CD4-positive, alpha-beta T cell treated with Interleukin-6 for 4 hours (primary cell): ENCODE data around the gene LIPT1.
"Not testable (repeated sequence)": the region's sequence is repeated elsewhere in the genome, so short reads cannot be mapped to it uniquely, and the experiment has no call there.

Source experiments
- DNase-seq: peaks from one replicate; pipeline ENCODE4 v3.0.0-alpha.2; 2020; ENCODE audit warnings: mixed read lengths

The LIPT1 gene

DNA sequence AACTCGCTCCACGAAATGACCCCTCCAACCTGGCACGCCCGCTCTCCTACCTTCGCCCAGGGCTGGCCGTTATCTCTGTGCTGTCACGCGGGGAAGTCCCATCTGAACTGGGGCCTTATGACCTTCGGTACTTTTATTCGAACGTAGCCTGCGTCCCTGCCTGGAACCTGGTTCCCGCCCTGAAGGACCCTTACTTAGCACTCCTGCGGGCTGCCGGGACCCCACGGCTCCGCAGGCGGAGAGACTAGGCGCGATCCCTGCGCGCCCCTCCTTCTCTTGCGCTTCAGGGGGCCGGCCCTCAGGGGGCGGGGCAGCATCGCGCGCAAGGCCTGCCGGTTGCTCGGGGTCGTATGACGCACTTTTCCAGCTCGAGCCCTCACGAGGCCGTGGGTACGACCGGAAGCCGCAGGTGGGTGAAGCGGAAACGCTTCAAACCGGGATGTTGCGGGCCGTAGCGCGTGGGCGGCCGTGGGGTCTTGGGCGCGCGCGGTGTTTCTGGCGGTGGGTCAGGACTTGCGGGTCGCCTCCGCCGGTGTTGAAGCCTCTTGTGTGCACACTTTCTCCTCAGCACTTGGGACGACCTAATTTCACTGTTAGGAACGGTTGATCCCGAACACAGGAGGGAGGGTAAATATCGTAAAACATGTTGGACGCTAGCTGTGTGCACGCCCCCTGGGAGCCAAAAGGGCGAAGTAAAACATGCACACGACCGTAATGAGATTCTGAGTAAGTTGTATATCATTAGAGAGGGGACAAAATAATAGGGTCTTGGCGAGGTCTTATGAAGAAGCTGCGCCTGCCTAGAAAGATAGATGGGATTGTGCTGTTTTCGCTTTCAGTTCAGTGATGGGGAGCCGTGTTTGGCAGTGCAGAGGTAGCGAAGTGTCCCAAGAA, at the start of gene LIPT1, which contains the start of gene TSGA10:
LIPT1 (plus strand) TSS at position 325 of the 894 bp plus-strand sequence. CDS start 6,991 bp downstream, outside the sequence.
TSGA10 (minus strand) TSS at position 300 of the 894 bp plus-strand sequence. CDS start 45,503 bp downstream, outside the sequence.
- peak; percentile 93 for DNase-seq

- no peak for DNase-seq
These were observed 47.9 kb upstream of the LIPT1 start for GRCh38 chr2:99106913-99107312.

DNA sequence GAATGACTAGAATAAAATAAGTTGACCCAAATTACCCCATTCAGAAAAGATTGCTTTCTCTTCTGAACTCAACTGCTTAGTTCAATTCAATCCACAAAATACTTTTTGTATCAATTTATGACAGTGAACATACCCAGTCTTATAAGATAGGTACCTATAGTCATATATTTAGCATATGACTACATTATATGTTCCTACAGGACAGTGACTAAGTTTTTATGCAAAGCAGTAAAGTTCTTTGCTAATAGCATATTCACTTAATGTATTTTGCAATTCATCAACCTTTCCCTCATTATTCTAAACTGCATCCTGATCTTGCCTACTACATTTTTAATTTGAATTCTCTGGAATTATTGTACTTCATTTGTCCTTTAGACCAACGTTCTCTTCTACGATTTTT, 43.5 kb upstream of the LIPT1 start:
- DNase-seq: no peak

- DNase-seq: no peak
These were observed 42.8 kb upstream of the LIPT1 start for GRCh38 chr2:99111945-99112344.

GRCh38 chr2:99112617-99113016, 42.1 kb upstream of the LIPT1 start:
- DNase-seq: no peak

- no peak for DNase-seq
These were observed 26.8 kb upstream of the LIPT1 start for GRCh38 chr2:99127981-99128380.

DNA sequence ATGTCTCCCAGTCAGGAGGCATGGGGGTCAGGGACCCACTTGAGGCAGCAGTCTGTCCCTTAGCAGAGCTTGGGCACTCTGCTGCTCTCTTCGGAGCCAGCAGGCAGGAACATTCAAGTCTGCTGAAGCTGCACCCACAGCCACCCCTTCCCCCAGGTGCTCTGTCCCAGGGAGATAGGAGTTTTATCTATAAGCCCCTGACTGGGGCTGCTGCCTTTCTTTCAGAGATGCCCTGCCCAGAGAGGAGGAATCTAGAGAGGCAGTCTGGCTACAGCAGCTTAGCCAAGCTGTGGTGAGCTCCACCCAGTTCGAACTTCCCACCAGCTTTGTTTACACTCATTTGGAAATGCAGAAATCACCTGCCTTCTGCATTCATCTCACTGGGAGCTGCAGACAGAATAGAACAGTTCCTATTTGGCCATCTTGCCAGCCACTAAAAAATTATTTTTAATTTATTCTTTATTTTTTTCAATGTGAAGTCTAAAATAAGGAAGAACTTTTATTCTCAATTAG, 19.7 kb upstream of the LIPT1 start:
- DNase-seq: not testable (repeated sequence)

DNA sequence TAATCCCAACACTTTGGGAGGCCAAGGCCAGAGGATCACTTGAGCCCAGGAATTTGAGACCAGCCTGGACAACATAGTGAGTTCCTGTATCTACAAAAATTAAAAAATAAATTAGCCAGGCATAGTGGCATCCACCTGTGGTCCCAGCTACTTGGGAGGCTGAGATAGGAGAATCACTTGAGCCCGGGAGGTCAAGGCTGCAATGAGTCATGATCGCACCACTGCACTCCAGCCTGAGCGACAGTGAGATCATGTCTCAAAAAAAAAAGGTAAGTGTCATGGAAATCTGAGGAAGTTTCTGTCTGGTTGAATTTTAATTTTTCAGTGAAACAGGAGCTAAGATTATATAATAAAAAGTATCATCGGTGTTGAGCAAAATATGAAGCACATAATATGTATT, 15.8 kb upstream of the LIPT1 start:
- no peak for DNase-seq

DNA sequence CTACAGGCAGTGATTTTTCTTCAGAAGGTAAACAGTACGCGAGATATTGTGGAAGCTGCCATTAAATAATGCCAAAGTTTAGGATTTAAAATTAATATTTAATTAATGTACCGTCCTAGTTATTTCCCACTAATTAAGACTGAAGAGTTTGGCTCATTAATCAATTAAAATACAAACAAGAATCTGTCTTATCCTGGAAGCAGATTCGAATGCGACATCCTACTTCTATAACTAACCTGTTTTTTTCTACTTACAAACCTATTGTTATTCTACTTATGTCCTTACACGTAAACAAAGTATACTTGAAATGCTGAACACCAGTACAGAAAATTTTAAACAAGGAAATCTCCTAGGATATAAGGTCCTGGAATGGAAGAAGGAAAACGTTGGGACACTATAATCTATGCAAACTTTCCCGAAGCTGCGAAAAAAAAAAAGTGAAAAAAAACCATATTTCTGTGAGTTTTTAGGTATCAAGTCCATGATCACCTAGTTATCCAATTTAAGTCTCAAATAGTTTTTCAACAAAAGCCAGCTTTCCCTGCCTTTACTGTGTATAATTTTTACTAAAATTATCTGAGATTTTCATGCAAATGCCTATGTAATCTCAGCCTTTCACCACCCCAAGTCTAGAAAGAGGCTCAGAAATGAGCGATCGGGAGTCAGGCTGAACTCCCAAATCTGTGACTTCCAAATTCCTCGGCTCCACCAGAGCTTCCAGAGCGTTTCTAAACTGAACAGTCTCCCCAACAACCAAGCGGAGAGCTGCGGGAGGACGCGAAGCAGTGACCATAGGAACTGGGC, 14.5 kb upstream of the LIPT1 start:
- no peak for DNase-seq

- DNase-seq: no peak
These were observed 14.0 kb upstream of the LIPT1 start for GRCh38 chr2:99140860-99141109.

- peak; percentile 99 for DNase-seq
These were observed 13.4 kb upstream of the LIPT1 start, which contains the start of gene C2orf15 for GRCh38 chr2:99141110-99142108. TSS of gene C2orf15 (plus strand) at chr2:99141707. CDS start at chr2:99150559, 8,852 bp downstream.

DNA sequence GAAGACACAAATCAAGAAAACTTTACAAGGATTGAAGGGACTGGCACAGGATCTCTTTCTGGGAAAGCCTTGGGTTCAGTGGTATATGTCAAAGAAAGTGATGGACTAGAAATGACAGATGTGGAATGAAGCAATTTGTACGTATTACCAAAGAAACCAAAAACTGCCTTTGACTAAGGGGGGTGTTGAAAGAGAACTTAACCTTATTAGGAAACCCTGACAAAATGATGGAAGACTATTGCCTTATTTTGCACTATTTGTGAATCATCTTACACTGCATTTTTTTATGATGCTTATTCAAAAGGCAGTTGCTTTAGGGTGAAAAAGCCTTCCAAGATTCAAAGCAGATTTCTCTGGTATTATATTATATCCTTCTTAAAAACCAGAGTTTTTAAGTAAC, 4.1 kb upstream of the LIPT1 start:
- no peak for DNase-seq

DNA sequence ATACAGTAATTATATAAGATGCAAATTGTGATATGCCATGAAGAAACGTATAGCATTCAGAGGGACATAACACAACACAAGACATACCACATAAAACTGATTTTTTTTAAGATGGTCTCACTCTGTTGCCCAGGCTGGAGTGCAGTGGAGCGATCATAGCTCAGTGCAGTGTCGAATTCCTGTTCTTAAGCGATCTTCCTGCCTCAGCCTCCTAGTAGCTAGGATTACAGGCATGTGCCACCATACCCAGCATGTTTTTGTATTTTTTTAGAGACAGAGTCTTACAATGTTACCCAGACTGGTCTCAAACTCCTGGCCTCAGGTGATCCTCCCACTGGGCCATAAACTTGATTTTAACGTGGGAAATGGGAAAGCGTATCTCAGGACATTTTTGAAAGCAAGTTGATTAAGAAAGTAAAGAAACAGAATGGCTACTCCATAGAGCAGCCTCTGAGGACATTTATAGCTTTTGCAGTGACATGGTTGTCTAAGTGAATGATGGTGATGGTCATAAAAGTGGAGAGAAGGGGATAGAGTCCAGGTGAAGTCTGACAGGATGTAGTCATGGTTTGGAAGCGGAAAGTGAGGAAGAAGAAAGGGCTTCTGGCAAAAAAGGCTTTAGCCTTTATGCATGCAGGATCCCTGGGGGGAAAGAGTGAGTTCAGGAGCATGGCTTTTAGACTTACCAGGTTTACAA, 2.4 kb upstream of the LIPT1 start:
- no peak for DNase-seq

DNA sequence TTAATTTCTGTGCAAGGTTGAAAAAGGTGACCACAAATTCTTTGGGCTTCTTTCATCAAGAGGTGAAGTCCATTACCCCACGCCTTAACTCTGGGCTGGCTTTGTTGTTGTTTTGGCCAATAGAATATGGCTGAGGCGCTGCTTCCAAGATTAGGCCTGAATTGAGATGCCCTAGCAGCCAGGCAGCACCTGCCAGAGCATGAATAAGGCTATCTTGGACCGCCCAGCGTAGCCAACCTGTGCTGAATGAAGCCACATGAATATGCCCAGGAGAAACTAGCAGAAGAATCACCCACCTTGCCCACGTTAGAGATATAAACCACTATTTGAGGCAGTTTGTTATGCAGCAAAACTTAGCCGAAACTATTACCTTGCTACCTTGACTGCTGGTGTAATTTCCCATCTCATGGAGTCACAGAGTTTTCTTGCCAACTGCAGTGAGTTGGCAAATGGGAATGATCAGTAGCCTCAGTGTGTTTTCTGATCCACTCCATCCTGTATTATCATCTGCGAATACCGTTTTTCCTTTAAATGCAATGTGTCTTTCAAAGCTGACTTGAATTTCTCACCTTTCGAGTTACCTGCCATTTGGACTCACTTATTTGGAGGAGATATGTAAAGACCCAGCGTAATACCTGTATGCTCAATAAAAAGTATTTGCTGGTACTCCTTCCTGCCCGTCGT, 704 bp upstream of the LIPT1 start:
- DNase-seq: no peak

DNA sequence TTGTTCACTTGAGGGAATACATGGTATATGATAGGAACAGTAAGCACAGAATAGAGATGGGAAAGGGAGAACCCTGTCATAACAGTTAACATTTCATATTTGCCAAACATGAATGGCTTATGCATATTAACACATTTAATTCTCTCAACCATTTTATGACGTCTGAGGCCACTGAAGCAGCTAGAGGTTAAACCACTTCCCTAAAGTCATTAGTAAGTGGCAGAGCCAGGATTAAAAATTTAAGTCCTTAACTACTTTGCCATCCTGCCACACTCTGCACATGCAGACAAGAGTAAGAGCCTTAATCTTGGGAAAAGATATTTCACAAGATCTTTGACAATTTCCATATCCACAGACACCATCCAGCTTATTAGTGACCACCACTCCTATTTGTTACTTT, 2.1 kb downstream of the LIPT1 start:
- DNase-seq: no peak

- DNase-seq: no peak
These were observed 3.8 kb downstream of the LIPT1 start for GRCh38 chr2:99158599-99158998.

GRCh38 chr2:99159594-99159993, 4.8 kb downstream of the LIPT1 start:
- no peak for DNase-seq

DNA sequence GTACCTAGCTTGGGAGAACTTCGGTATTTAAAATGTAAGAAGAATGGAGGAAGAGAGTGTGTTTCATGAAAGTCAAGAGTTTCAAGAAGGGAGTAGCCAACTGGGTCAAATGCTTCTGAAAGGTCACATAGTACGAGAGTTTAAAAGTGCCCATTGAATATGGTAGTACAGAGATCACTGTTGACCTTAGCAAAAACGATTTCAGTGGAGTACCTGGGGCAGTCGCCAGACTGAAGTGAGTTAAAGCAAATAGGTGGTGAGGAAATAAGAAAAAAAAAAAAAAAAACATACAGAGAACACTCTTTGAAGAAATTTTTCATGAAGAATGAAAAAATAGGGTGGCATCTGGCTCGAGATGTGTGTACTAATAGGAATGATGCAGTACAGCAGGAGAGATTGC, 11.5 kb downstream of the LIPT1 start:
- no peak for DNase-seq

DNA sequence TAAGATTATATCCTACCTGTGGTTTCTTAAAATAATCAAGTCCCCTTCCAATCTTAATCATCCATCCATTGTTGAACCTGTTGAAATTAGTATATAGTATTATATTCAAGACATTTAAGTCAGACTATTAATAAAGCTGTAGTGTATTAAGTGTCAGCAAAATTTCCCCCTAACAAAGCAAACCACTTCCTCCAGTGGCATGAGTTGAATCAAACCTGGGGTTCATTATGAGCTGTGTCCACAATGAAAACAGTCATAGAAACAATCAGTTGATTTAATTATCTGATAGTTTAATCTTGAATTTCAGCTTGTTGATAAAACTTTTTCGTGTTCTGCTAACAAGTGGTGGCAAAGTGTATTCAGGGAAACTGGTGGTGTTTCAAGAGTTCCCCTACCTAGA, 14.8 kb downstream of the LIPT1 start:
- DNase-seq: no peak

DNA sequence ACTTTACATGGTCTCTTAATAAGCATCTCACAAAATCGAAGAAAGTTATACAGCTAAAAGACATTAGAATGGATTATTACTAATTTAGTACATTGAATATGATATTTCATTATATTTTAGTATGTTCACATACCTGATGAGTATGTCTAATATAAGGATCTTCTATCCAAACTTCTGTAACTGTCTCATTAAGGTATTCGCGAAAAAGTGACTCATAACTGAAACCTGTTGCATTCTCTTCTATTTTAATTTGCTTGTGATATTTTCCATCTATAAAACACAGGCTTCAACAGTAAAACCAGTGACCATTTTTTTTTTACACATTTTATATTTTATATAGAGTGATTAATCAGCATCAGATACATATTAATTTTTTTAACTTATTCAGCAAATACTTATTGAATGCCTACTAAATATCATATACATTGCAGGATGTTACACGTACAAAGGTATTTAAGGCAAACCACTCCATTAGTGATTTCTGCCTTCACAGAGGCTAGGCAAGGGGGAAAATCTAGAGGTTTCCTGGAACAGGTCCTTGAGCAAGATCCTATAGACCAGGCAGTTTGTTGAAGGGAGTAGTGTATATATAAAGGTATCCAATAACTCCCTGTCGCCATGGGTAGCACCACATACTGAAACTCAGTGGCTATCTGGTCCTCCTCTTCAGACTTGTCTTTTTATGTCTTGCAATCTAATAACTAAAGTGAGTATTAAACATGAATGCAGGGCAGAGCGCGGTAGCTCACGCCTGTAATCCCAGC, 16.8 kb downstream of the LIPT1 start:
- no peak for DNase-seq
